A204.1 (cell line): ENCODE measurements around the gene AQP3.
"Not testable (repeated sequence)": the region's sequence is repeated elsewhere in the genome, so short reads cannot be mapped to it uniquely, and the experiment has no call there.

ENCODE experiments used
- FAIRE-seq: peaks from 2 replicates; lab custom pipeline; 2012; peaks lifted over from hg19 to GRCh38; lab: Jason Lieb, UNC

Gene AQP3

DNA sequence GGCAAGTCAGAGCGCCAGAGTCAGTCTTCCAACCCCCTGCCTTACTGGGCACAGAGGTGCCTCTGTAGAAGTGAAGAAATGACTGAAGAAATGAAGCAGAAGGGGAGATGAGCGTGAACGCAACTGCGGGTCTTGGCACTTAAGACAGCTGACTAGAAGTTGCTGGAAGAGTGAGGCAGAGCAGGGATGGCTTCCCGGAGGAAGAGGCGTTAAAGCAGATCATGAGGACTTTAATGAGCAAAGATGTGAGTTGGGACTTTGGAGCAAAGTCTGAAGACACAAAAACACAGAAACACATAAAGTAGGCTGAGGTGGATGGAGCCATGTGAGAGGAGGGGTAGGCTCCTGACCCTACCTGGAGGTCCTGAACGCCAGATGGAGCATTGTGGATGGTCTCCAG, 7.2 kb downstream of the AQP3 start:
- no peak for FAIRE-seq

- no peak for FAIRE-seq
These were observed 7.7 kb downstream of the AQP3 start for GRCh38 chr9:33439731-33440130.

- no peak for FAIRE-seq
These were observed 8.3 kb downstream of the AQP3 start for GRCh38 chr9:33438926-33439680.

DNA sequence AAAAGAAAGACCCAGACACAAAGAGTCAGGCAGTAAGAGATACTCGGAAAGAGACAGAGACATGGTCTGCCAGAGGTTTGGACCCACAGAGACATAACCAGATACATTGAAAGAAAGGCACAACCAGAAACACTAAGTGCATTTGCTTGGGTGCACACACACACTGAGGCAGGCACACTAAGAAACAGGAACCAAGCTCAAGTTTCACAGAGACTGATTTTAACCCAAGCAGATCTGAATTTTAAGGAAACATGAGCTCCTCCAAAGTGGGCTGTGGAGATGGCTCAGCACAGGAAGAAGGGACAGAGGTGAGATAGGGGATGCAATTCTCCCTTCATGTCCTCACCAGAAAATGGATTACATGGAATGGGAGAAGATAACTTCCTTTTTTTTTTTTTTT, 9.5 kb downstream of the AQP3 start:
- no peak for FAIRE-seq

DNA sequence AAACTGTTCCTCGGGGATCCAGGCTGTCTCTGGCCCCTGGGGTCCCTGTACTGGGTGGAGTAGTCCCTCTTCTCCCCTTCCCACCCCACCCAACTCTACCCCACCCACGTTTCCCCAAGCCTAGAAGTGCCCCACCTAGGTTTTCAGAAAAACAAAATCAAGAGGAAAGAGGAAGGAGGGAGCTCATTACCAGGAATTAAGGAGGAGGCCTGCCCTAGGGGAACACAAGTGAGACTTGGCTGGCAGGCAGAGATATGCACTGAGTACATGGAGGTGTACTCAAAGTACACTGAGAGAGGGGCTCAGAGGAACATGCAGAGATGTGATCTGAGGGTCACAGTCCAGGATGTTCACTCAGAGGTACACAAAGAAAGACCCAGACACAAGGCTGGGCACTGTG, 10.2 kb downstream of the AQP3 start:
- FAIRE-seq = no peak

DNA sequence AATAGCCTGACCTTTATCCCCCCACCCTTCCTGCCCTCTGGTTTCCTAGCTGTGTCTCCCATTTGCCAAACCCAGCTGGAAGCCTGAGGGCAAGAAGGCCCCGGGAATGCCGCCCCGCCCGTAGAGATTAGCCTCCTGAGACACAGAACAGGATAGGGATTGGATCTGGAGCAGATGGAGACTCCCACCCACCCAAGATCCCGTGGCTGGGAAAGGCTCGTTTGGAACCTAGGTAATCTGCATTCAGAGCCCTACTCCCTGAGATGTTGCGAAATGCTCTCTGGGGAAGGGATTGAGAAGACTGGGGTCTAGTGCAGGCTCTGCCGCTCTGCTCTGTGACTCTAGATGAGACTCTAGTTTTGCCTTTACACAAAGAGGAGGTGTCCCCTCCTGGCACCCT, 10.9 kb downstream of the AQP3 start:
- FAIRE-seq = no peak

- no peak for FAIRE-seq
These were observed 11.5 kb downstream of the AQP3 start for GRCh38 chr9:33435821-33436277.

DNA sequence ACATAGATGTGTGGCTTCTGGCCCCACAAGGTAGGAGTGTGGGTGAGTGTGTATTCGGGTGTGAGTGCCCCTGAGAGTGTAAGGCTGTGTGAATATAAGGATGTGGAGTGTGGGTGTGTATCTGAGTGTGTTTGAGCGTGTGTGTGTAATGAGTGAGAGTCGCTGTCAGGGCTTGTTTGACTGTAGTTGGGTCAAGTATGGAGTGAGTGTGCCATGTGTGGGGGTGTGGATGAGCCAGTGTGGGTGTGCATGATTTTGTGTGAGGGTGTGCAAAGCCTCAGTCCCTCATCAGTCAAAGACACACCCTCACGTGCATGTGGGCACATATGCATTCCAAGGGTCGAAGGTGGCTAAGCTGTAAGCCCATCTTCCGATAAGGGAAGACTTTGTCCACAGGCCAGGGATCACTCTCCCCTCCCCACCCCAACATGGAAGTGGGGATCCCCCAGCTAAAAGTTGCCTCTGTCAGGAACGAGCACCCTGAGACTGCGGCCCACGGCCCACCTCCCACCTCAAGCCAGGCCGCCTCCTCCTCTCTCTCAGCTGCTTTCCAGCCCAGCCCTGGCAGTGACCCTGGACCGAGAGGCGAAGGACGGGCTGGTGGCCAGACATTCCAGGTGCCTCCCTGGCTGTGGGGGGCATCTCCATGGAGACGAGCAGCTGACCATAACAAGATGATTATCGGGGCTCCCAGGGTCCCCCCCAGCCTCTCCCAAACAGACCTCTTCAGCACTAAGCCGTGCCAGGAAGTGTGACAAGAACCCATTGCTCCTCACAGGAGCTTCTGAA, 12.9 kb downstream of the AQP3 start:
- no peak for FAIRE-seq

DNA sequence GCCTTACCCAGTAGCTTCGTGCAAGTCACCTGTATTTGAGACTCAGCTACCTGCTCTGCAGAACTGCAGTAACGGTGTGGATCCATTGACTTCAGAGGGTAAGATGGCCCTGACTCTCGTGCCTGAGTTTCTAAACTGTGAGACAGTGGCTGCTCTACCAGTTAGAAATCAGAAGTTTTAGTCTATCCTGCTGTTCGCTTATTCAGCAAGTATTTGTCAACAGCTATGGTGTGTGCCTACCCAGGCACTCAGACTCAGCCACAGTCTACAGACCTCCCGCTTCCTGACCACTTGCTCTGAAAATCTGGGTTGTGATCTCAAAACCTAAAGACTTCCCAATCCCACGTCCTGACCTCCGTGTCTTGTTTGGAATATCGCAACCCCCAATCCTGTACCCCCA, 13.5 kb downstream of the AQP3 start:
- FAIRE-seq = no peak

GRCh38 chr9:33431420-33431819, 16.0 kb downstream of the AQP3 start:
- FAIRE-seq = no peak

DNA sequence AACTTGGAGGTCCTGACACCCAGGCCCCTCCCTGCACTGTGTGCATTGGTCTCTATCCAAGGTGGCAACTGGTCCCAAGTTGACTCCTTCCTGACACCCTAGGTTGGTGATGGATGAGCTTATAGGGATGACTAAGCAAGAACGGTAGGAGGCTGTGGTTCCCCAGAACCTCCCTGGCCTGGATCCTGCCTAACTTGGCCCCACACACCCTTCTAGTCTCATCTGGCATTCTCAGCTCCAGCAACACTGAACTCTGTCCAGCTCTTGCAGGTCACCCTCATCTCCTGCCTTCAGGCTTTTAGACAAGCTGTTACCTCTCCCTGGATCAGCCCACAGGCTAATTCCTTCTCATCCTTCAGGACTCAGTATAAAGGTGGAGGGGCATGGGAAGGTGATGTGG, 16.5 kb downstream of the AQP3 start:
- no peak for FAIRE-seq

DNA sequence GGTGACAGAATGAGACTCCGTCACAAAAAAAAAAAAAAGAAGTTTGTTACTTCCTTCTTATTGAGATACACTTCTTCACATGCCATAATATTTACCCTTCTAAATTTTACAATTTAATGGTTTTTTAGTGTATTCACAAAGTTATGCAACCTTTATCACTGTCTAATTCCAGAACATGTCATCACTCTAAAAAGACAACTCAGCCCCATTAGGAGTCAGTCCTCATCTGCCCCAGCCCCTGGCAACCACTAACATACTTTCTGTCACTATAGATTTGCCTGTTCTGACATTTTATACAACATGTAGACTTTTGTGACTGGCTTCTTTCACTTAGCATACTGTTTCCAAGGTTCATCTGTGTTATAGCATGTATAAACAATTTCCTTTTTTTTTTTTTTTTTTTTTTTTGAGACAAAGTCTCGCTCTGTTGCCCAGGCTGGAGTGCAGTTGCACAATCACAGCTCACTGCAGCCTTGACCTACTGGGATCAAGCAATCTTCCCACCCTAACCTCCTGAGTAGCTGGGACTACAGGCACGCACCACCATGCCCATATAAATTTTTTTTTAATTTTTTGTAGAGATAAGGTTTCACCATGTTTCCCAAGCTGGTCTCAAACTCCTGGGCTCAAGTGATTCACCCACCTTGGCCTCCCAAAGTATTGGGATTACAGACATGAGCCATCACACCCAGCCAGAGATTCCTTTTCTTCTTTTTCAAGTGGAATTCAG, 18.0 kb downstream of the AQP3 start:
- no peak for FAIRE-seq

DNA sequence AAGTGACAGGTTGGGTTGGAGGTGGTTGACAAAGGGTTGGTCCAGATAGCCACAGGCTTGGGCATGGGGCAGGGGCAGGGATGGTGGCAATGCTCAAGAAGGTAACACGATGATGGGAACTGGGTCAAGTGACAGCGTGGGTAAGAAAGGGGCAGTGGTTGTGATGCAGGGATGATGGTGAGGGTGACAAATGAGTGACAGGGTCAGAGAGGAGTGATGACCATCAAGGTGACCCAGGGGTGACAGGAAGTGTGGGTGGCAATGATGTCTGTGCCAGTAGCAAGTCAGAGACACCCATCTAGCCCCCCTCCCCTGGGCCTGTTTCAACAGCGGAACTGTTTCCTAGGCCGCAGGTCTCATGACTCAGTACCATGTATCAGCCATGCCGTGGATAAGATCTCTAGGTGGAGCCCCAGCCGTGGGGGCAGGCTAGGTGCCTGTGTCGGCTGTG, 20.5 kb downstream of the AQP3 start:
- FAIRE-seq = no peak

GRCh38 chr9:33425128-33425533, 22.3 kb downstream of the AQP3 start:
- FAIRE-seq = no peak

GRCh38 chr9:33424492-33424891, 22.9 kb downstream of the AQP3 start:
- FAIRE-seq = not testable (repeated sequence)

GRCh38 chr9:33424043-33424442, 23.4 kb downstream of the AQP3 start:
- not testable (repeated sequence) for FAIRE-seq

GRCh38 chr9:33419708-33420303, 27.6 kb downstream of the AQP3 start:
- FAIRE-seq = no peak

- FAIRE-seq = no peak
These were observed 29.3 kb downstream of the AQP3 start for GRCh38 chr9:33418090-33418489.

GRCh38 chr9:33416996-33417395, 30.4 kb downstream of the AQP3 start:
- FAIRE-seq = no peak

DNA sequence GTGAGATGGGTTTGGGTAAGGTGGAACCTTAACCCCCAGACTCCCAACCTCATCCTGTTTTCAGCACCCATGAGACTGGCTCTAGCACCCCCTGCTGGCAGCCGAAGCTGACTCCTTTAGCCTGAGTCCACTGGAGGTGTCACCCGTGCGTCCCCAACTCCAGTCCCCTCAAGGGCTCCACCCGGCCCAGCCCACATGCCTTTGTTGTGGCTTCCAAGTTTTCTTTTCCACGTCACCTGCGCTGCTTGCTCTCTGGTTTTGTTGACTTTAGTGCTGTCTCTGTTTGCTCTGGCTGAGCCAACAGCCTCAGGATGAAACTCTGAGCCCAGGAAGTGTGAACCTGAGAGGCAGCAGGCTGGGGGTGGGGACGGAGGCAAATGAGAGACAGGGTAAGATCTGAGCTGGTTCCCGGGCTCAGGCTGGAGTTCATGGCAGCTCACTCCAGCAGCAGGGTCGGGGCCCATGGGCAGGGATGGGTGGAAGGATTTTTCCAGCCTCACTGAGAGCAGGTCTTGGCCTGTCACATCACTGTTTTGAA, 31.8 kb downstream of the AQP3 start:
- FAIRE-seq = no peak

DNA sequence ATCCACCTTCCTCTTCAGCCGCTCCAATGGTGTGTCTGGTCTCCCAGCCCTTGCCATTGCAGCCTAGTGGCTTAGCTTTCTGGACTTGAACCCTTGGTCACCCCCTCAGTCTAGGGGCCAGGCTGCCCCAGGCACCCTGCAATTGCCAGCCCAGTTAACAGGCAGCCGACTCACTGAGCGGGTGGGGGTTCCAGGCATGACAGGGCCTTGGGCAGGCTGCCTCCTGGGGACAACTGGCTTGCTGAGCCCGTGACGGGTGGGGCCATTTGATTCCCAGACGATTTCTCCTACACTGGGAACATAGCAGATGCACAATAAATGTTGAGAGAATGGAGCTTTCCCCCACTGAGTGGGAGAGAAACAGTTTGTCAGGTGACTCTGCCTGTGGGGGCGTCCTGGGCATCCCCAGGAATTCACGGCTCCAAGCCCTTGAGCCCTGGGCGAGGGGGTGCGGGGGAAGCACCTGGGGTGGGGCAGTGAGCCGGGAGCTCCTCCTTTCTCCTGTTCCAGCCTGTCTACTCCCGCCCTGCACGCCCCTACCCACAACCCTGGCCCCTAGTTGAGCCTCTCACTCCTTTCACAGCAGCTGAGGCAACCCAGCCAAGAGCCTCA, 32.4 kb downstream of the AQP3 start:
- FAIRE-seq = no peak

GRCh38 chr9:33414268-33414667, 33.1 kb downstream of the AQP3 start:
- FAIRE-seq = no peak
